Measurements from ENCODE around the gene SLC6A8.

The SLC6A8 gene

DNA sequence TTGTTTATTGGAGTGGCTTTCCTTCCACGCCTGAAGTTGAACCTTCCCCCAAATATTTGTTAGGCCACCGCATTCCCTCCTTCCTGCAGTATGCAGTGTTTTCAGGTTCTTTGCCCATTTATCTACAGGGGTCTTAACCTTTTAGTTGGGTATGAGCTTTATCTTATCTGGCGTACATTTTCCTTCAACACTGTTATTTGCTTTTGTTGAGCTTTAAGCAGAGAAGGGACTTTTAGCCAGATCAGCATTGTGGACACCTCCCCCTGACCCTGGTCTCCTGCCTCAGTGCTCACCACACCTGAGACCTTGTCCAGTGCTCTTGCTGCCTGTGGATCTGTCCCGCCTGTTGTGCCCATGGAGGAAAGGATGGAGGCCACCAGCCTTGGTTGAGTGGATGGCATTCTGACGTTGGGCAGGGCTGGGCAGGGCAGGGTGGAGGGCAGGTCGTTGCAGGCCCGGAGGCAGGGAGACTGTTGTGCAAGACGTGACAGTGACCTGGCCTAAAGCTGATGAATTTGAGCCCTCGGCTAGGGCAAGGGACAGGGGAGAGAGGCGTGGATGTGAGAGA is 41.7 kb upstream of the SLC6A8 start:
- no peak for TF ChIP-seq EZH2phosphoT487 (IDR thresholded peaks at IDR 0.05; ENCODE audit: borderline replicate concordance)
- TF ChIP-seq, protein P1, sequence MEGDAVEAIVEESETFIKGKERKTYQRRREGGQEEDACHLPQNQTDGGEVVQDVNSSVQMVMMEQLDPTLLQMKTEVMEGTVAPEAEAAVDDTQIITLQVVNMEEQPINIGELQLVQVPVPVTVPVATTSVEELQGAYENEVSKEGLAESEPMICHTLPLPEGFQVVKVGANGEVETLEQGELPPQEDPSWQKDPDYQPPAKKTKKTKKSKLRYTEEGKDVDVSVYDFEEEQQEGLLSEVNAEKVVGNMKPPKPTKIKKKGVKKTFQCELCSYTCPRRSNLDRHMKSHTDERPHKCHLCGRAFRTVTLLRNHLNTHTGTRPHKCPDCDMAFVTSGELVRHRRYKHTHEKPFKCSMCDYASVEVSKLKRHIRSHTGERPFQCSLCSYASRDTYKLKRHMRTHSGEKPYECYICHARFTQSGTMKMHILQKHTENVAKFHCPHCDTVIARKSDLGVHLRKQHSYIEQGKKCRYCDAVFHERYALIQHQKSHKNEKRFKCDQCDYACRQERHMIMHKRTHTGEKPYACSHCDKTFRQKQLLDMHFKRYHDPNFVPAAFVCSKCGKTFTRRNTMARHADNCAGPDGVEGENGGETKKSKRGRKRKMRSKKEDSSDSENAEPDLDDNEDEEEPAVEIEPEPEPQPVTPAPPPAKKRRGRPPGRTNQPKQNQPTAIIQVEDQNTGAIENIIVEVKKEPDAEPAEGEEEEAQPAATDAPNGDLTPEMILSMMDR (conservative IDR thresholded peaks at IDR 0.05; ENCODE audit: low read length) = no peak
- H3K27me3 ChIP-seq (ENCODE audit: insufficient read depth, low read length, poor library complexity, severe bottlenecking) = peaks cover 7% of the 10 kb centered on the region
- no peaks in the 10 kb centered on the region for H3K79me2 ChIP-seq (ENCODE audit: insufficient read depth, low read length)
- H4K20me1 ChIP-seq (ENCODE audit: insufficient read depth, low read length, poor library complexity, severe bottlenecking) = no peaks in the 10 kb centered on the region
- no peaks in the 10 kb centered on the region for H3F3A ChIP-seq (ENCODE audit: low read depth)
- no peak overlapping the region for H3K4me3 ChIP-seq (ENCODE audit: low read length, poor library complexity, severe bottlenecking)
- H2AFZ ChIP-seq (ENCODE audit: low read length) = no peak overlapping the region
- H3K9me2 ChIP-seq (replicated peaks; ENCODE audit: low read depth, low read length) = no peaks in the 10 kb centered on the region
- no peaks in the 10 kb centered on the region for H3K9me3 ChIP-seq (ENCODE audit: insufficient read depth, low read depth, low read length)
- H3K9ac ChIP-seq (ENCODE audit: low read depth, low read length, poor library complexity, severe bottlenecking) = no peak overlapping the region
- no peaks in the 10 kb centered on the region for H3K4me1 ChIP-seq (ENCODE audit: insufficient read depth, low read length, poor library complexity, severe bottlenecking)
- H3K36me3 ChIP-seq (ENCODE audit: insufficient read depth, low read length) = no peaks in the 10 kb centered on the region
- H3K4me2 ChIP-seq (ENCODE audit: low read depth, low read length, poor library complexity, severe bottlenecking) = no peak overlapping the region

DNA sequence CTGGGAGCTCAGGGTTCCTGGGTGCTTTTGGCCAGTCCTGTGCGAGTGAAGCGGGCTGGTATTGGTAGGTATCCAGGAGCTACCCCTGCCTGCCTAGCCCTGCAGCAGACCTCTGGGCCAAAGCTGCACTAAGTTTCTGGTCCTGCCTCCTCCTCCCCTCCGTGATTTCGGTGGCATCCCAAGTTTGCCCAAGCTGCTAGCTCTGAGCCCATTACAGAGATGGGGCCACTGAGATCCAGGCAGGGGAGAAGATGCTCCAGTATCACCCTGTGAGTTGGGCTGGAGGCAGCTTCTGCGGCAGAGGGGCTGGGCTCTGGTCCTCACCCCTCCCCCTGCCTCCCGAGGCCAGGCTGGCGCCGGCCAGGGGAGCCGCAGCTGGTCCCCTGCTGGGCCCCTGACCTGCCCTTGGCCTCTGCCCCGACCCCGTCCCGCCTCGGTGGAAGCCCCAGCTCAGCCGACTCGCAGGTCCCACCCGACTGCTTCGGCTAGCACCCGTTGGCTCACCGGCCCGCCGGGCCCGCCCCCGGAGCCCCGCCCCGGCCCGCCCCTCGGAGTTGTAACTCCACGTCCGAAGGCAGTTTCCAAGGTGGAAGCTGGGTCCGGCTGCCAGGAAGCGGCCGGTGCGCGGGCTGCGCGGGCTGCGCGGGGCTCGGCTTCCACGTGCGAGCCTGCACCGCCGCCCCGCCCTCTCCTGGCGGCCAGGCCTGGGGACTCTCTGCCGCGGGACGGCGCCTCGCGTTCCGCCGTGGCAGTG is 40.9 kb upstream of the SLC6A8 start, which contains the start of gene DUSP9:
Gene DUSP9, plus strand, starts transcription at position 584 of the 754 bp plus-strand sequence. CDS start 751 bp downstream, outside the sequence.
- Histone ChIP-seq H3K36me3 (ENCODE audit: insufficient read depth, low read length) (no peaks in the 10 kb centered on the region), H3K4me2 (ENCODE audit: low read depth, low read length, poor library complexity, severe bottlenecking) (no peak within 1 kb of the TSS), H4K20me1 (ENCODE audit: insufficient read depth, low read length, poor library complexity, severe bottlenecking) (no peaks in the 10 kb centered on the region), H3K9ac (ENCODE audit: low read depth, low read length, poor library complexity, severe bottlenecking) (no peak within 1 kb of the TSS), H3K4me3 (ENCODE audit: low read length, poor library complexity, severe bottlenecking) (no peak within 1 kb of the TSS), H3K9me2 (replicated peaks; ENCODE audit: low read depth, low read length) (no peaks in the 10 kb centered on the region), H3F3A (ENCODE audit: low read depth) (no peaks in the 10 kb centered on the region), H3K9me3 (ENCODE audit: insufficient read depth, low read depth, low read length) (no peaks in the 10 kb centered on the region), H2AFZ (ENCODE audit: low read length) (no peak within 1 kb of the TSS), H3K4me1 (ENCODE audit: insufficient read depth, low read length, poor library complexity, severe bottlenecking) (no peaks in the 10 kb centered on the region), H3K79me2 (ENCODE audit: insufficient read depth, low read length) (no peaks in the 10 kb centered on the region), H3K27me3 (ENCODE audit: insufficient read depth, low read length, poor library complexity, severe bottlenecking) (peaks cover 7% of the 10 kb centered on the region)
- TF ChIP-seq, protein P1 (conservative IDR thresholded peaks at IDR 0.05; ENCODE audit: low read length) = no peak
- no peak for TF ChIP-seq EZH2phosphoT487 (IDR thresholded peaks at IDR 0.05; ENCODE audit: borderline replicate concordance)

DNA sequence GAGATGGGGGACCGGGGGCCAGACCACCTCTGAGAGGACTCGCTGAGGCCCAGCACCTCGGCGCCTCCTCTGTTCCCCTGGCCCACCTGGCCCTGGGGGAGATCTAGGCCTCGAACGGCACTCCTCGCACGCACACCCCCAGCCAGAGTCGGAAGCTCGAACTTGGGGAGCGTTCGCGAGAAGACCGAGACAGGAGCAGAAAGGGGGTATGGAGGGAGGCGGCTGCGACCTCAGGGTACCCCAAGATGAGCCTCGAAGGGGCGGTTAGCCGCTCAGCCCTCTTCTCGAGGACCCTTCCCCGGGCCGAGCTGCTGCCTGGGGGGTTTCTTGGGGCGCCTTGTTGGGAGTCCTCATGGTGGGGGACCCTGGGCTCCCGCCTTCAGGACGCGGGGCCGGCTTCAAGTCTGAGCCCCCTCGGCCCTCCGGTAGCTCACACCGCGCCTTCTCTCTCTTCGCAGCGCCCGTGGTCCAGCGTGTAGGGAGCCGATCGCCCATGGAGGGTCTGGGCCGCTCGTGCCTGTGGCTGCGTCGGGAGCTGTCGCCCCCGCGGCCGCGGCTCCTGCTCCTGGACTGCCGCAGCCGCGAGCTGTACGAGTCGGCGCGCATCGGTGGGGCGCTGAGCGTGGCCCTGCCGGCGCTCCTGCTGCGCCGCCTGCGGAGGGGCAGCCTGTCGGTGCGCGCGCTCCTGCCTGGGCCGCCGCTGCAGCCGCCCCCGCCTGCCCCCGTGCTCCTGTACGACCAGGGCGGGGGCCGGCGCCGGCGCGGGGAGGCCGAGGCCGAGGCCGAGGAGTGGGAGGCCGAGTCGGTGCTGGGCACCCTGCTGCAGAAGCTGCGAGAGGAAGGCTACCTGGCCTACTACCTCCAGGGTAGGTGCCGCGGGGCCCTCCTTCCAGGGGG is 40.0 kb upstream of the SLC6A8 start:
- Histone ChIP-seq H3K27me3 (ENCODE audit: insufficient read depth, low read length, poor library complexity, severe bottlenecking) (peaks cover 7% of the 10 kb centered on the region), H2AFZ (ENCODE audit: low read length) (no peak overlapping the region), H3K4me1 (ENCODE audit: insufficient read depth, low read length, poor library complexity, severe bottlenecking) (no peaks in the 10 kb centered on the region), H3K9ac (ENCODE audit: low read depth, low read length, poor library complexity, severe bottlenecking) (no peak overlapping the region), H3K9me2 (replicated peaks; ENCODE audit: low read depth, low read length) (no peaks in the 10 kb centered on the region), H4K20me1 (ENCODE audit: insufficient read depth, low read length, poor library complexity, severe bottlenecking) (no peaks in the 10 kb centered on the region), H3K79me2 (ENCODE audit: insufficient read depth, low read length) (no peaks in the 10 kb centered on the region), H3K4me3 (ENCODE audit: low read length, poor library complexity, severe bottlenecking) (no peak overlapping the region), H3K36me3 (ENCODE audit: insufficient read depth, low read length) (no peaks in the 10 kb centered on the region), H3K9me3 (ENCODE audit: insufficient read depth, low read depth, low read length) (no peaks in the 10 kb centered on the region), H3K4me2 (ENCODE audit: low read depth, low read length, poor library complexity, severe bottlenecking) (no peak overlapping the region), H3F3A (ENCODE audit: low read depth) (no peaks in the 10 kb centered on the region)
- TF ChIP-seq, protein P1 (conservative IDR thresholded peaks at IDR 0.05; ENCODE audit: low read length) = no peak
- TF ChIP-seq EZH2phosphoT487 (IDR thresholded peaks at IDR 0.05; ENCODE audit: borderline replicate concordance) = no peak

All from Loucy (cell line).